Activated CD4-positive, alpha-beta T cell treated with anti-CD3 and anti-CD28 coated beads, Interleukin-10, Interleukin-2, amounts not matched to agents 100 ng/mL and 50 ng/mL, durations not matched to agents 16 hours and 8 hours (primary cell): ENCODE data around the gene IL23A.
"Not testable (repeated sequence)": the region's sequence is repeated elsewhere in the genome, so short reads cannot be mapped to it uniquely, and the experiment has no call there.

Experiments
- DNase-seq: peaks from one replicate; pipeline ENCODE4 v3.0.0-alpha.2; 2020

Gene IL23A

DNA sequence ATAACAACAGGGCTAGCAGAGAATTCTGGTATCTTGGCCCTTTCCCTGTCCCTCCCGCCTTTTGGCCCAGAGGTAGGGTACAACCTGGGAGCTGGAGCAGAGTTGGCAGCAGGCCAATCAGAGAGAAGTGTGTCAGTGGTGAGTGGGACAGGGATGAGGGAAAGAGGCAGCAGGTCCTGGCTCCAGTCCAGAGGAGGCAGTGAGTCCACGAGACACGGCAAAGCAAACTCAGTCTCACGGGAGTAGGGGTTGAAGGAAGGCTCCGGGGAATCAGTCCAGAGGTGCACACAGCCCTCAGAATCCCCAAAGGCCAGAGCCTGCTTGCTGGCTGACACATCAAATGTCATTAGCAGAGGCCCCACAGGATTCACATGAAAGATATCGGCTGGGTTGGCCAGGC, 12.2 kb upstream of the IL23A start:
- no peak for DNase-seq

DNA sequence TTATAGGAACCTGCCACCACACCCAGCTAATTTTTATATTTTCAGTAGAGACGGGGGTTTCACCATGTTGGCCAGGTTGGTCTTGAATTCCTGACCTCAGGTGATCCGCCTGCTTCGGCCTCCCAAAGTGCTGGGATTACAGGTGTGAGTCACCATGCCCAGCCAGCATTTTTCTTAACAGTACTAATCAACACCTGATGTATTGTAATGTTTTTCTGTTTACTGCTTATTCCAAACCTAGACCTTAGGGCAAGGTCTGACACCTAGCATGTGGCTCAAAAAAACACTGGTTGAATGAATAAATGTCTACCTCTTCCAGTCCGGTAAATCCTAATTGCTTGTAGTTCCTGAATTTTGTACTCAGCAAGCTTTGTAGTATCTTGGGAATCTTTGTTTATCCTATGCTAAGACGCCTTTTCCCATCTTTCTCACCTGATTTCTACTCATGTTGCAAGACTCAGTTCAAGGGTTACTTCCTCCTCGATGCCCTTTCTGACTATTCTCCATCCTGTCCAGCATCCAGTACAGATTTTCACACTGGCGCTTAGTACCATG, 7.7 kb upstream of the IL23A start:
- no peak for DNase-seq

DNA sequence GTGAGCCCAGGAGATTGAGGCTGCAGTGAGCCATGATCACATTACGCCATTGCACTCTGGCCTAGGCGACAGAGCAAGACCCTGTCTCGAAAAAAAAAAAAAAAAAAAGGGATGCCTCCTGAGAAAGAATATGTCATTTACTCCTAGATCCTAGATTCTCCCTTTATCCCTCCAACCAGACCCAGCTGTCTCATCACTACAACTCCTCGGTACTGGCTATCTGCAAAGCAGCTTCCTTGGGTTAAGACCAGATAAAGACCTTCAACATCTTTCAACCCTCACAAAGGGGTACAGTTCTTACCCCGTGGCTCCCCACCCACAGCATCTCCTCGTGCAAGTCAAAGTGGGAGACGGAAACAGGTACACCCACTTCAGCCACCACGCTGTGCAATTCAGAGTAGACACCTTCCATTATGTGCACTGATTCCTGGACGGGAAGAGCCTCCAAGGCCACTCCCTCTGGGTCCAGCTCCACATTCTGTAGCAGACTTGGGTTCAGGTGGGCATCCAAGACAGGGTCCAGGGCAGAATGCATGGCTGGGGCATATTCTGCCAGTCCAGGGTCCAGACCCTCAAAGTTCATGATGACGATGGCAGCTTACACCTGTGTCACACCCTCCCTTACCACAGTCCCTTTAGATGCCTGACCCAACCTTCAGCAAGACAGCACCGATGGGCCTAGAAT, 6.0 kb upstream of the IL23A start:
- no peak for DNase-seq

DNA sequence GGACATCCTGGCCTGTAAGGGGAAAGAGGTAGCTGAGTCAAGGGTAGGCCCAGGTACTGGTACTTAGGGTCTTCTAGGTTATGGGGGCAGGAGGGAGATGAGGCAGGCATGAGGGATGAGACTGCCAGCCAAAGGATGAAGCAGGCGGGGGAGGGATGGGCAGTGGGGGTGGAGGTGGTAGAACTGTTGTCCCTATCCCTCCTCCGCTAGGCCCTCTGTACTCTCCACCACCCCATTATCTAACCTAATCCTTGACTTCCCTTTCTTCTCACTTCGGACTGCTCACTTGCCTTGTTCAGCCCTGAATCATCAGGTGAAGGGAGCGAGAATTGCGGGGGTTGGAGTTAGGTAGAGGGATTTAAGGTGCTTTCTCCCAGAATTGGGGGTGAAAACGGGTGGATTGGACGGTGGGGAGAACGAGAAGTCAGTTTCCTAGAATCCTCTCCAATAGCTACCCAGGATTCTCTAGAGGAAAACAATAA, 5.4 kb upstream of the IL23A start:
- DNase-seq = no peak

DNA sequence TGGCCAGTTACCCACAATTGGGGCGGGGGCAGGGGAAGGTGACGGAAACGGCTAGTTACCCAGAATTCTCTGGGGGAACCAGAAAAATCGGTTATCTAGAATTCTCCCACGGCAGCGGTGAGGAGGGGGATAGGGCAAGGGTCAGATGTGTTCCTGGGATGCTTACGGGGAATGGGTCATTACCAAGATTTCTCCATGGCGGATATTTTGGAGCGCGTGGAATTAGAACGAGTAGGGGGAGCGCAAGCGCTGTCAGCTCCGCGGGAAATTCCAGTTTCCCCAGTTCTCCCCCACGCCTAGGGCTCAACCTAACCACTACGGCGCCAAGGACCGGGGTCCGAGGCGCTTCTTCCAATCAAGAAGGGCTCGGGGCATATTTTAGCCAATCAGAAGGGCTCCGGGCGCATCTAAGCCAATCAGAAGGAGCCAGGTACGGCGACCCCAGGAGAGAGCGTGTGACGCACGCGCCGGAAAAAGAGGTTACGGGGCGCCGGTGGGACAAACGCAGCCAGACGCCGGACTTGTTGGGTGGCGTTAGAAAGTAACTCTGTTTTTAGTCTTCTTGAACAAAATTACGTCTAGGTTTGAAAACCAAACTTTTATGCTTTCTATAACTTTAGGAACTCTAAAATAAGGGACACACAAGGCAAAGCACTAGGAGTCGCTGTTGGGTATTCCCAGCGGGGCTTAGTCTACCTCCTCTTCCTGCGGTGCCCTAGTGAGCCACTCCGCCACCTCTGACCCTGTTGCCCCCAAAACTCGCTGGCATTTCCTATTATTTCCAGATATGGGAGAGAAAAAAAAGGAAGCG, 4.8 kb upstream of the IL23A start, which contains the start of gene PAN2:
Gene PAN2 (minus strand): TSS at position 322 of the 811 bp plus-strand sequence. CDS start 906 bp downstream, outside the sequence.
- DNase-seq = peak; percentile 98

DNA sequence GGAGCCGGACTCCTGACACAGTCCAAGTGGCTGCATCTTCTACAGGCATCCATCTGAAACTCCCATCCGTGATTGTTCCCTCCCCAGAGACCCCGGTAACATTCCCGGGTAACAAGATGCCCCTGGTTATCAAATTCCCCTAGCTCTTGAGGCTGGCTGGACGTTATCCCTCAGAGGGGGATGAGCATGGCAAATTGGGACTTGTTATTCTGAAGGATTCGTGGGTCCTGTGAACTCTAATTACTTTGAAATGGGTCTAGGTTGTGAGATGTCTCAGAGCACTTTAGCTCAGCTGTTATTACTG, 4.2 kb upstream of the IL23A start:
- DNase-seq = no peak

DNA sequence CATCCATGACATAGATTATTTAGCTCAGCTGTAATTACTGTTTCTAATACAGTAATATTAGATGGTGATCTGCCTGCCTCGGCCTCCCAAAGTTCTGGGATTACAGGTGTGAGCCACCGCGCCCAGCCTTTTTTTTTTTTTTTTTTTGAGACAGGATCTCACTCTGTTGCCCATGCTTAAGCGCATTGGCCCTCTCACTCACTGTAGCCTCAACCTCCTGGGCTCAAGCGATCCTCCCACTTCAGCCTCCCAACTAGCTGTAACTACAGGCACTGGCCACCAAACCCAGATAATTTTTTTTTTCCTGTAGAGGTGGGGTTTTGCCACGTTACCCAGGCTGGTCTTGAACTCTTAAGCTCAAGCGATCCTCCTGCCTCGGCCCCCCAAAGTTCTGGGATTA, 3.2 kb upstream of the IL23A start:
- DNase-seq = not testable (repeated sequence)

DNA sequence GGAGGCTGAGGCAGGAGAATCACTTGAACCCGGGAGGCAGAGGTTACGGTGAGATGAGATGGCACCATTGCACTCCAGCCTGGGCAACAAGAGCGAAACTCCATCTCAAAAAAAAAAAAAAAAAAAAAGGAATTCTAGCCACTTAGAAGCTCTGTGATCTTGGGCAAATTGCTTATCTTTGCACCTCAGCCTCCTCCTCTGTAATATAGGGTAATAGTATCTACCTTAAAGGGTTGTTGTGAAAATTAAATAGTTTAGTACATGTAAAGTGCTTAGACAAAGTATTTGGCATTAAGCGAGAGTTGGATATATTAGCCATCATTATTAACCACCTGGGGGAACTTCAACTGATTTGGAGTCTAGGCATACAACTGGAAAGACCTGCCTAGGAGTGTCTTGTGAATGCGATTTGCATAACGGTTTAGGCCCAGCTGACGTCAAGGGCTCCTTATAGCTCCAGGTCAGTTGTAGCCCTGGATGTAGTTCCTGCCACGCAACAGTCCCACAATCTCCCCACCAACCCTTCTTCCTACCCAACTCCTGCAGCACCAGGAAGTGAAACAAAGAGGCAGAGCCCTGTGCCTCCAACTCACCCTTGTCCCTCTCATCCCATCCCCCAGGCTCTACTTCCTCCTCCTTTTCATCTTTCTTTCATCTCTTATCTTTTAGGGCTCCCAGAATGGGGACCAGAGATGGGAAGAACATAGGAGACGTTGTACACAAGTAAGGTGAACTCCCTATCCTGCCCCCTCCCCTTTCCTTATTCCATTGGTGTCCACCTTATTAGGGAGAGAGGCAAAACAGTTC, 2.1 kb upstream of the IL23A start:
- no peak for DNase-seq

DNA sequence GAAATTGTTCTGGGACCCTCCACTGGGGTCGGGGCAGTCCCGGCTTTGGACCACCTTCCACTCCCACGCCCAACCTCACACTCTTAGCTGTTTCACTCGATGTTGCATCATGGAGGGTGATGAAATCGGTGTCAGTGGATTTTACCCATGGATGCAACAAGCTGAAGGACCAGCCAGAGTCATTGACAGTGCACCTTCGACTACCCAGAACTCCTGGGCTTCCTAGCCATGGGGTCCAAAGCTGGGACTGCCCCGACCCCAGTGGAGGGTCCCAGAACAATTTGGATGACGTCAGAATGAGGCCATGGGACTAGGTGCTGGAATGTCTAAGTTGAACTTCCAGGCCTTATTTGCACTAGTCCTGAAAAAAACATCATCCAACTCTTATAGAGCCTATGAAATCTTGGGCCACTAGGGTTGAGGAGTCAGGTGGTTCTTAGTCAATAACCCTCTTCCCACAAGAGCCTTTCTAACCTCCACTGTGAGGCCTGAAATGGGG, 882 bp upstream of the IL23A start:
- DNase-seq = no peak

DNA sequence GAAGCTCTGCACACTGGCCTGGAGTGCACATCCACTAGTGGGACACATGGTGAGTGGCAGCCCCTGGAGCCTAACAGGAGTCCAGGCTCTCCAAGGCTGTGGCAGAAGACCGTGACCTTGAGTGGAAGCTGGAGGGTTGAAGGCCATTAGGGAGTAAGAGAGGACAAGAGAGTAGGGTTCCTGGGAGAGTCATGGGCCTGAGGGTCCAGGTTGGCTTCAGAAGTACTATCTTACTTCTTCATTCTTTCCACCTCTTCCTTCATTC, 406 bp downstream of the IL23A start:
- DNase-seq = no peak

DNA sequence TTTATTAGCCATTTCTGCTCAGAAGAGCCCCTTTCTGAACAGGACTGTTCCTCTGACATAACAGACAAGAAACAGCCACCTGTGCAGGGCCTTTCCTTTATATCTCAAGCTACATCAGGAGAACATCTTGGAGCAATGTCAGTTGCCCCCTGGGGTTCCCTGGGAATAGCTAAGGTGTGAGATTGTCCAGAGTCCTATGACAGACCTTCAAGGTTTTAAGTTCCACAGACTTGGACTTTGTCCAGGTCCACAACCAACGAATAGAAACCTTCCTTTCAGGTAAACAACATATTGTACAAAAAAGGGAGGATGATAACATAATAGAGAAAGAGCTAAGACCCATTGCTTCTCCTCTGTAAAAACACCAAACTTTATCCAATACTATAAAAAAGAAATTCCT, 2.9 kb downstream of the IL23A start:
- DNase-seq = no peak

DNA sequence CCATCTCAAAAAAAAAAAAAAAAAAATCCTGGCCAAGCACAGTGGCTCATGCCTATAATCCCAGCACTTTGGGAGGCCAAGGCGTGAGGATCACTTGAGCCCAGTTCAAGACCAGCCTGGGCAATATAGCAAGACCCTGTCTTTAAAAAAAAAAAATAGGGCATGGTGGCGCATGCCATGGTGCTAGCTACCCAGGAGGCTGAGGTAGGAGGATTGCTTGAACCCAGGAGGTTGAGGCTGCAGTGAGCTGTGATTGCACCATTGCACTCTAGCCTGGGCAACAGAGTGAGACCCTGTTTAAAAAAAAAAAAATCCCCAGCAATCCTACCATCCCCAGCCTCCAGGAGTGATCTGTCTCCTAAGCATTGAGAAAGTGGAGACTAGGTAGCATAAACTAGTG, 3.6 kb downstream of the IL23A start:
- DNase-seq = not testable (repeated sequence)

DNA sequence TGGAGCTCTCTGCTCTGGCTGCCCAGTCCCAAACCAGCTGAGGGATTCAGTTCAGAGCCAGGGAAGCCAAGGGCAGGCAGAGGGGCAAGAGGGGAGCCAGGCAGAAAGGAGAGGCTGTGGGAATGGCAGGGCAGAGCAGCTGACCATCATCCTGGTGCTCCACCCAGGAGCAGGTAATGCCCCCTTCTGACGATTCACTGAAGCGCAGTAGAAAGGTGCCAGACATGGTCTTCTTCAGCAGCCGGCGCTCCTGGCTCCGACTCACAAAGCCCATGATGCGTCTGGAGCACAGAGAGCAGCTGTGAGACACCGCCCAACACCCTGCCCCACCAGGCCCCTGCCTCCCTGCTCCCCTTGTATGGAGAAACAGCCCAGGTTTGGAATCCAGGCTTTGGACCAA, 8.0 kb downstream of the IL23A start:
- DNase-seq = no peak

DNA sequence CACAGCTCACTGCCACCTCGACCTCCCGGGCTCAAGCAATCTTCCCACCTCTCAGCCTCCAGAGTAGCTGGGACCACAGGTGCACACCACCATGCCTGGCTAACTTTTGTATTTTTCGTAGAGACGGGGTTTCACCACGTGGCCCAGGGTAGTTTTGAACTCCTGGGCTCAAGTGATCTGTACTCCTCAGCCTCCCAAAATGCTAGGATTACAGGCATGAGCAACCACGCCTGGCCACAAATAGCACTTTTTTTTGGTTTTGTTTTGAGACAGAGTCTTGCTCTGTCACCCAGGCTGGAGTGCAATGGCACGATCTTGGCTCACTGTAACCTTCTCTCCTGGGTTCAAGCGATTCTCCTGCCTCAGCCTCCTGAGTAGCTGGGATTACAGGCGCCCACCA, 8.6 kb downstream of the IL23A start:
- DNase-seq = not testable (repeated sequence)

DNA sequence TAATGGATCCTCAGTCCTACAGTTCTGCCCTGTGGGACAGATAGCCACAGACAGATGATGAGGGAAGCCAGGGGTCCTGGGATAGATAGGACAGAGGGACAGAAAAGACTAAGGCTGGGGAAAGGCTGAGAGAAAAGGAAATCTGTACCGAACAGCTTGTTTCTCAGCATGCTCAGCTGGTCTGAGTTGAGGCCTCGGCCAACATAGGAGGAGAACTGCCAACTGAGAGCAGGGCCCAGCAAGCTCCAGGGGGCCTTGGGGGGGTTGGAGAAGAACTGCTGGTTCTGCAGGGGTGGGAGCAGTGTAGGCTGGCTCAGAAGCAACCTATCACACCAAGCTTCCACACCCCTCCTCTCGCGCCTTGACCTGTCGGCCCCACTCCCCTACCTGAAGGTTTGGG, 10.1 kb downstream of the IL23A start:
- DNase-seq = no peak

DNA sequence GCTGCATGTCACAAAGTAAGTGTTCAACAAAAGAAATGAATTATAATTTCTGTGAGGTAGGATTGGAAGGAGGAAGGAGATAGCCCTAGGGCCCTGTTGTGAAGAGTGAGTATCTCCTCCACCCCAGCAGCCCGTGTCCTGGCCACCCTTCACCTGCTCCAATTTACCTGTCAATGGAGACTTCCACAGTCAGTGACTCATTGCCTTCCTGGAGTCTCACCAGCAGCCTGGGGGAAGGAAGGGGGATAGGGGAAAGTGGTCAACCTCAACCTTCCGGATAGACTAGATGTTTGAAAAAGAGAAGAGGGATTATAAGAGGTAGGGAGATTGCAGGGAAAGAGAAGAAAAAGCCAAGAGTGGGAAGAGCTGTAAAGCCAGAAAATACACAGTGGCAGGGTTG, 12.0 kb downstream of the IL23A start:
- no peak for DNase-seq

DNA sequence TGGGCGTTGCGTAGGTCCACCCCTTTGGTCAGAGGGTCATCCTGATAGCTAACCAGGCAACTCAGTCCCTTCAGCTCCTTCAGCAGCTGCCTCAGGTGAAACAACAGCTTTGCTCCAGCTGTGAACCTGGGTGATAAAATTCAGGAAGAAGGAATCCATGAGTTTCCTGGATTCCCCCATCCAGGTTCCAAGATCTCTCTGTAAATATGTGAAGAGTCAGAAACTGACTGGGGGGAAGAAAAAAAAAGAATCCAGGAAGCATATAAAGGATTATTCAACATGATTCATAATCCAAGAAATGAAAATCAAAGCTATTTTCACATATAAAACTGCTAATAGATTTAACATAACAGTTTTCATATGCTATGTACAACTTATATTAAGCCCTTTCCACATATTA, 12.6 kb downstream of the IL23A start:
- DNase-seq = no peak

DNA sequence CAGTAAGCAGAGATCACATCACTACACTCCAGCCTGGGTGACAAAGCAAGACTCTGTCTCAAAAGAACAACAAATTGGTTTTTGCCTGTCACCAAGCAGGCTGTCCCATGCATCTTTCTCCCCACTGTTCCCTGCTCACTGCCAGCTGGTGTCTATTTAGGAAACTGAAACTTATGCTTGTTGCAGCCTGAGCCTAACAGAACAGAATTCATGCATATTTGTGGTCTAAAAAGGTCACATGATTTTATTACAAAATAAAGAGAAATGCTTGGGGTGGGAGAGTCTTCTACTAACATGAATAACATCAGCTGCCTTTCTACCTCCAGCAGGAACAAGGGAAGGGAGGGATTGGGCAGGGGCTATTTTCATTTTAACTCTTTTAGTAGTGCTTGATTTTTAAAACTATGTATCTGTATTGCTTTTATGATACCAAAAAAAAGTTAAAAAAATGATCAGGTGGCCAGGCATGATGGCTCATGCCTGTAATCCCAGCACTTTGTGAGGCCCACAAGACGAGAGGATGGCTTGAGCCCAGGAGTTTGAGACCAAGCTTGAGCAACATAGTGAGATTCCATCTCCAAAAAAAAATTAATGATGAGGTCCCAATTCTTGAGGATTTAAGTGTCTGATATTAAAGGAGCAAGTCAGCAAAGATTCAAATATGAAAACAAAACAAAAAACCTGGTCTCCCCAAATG, 20.3 kb downstream of the IL23A start:
- DNase-seq = peak; percentile 33

DNA sequence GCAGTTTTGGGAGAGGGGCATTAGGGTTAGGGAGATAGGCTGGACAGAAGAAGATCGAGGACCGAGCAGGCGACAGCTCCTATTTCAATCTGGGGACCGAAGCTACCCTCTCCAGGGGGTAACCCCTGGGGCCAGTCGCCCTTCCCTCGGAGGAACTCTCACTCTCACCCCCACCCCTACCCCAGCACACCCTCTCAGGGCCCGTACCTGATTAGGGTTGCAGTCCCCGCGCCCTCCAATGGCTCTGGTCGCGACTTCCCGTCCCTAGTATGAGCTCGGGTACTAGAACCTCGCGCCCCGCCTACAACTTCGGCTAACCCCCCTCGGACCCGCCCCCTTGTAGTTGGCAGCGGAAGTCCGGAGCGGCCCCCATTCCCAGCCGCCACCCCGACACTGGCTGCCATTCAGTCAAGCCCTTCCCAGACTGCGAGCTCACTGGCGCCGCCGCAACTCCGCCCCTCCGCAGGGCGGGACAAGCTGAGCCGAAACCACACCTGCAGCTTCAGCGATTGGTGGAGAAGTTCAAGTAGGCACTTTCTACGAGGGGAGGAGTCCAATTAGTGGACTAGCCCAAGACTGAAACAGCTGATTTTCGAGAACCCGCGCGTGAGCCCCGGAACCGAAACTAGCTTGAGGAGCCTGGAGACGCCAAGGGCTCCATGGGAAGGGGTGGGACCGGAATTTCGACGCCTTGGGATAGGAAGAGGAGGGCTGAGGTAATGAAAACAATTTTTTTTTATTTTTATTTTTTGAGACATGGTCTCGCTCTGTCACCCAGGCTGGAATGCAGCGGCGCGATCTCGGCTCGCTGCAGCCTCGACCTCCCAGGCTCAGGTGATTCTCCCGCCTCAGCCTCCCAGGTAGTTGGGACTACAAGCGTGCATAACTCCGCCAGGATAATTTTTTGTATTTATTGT, 21.4 kb downstream of the IL23A start, which contains the start of gene STAT2:
Gene STAT2 (minus strand): TSS at position 257 of the 917 bp plus-strand sequence. CDS start 3,536 bp downstream, outside the sequence.
- DNase-seq = peak; percentile 100

DNA sequence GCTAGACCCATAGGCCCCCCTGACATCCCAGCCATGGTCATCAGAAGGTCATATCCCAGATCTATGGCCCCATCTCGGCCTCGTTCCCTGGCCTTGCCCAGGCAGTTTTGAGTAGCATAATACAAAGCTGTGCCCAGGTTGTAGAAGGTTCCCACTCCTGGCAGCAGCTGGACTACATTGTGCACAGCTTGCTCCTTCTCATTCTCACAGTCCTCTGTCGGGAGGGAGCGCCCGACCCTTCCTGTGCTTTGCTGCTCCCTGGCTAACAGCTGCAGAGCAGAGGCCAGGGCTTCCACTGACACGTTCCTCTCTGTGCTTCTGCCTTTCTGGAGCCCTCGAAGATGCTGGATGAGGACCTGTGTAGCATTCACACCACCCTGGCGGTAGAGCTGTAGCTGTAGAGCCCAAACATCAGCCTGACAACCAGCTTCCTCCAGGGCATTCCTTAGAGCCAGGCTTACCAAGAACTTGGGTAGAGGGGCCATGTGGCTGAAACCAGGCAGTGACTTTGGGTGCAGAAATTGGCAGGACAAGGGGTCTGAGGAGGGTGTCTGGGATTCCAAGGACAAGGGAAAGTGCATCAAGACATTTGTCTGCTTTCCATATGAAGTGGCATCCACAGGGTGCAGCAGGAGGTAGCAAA, 22.9 kb downstream of the IL23A start:
- no peak for DNase-seq
